Measurements from ENCODE around the gene IGSF21. TPM values are rescaled to one million over a fixed set of nuclear protein-coding genes. Genes with fewer than 3 reads are reported as not detected.

Gene IGSF21
- total RNA-seq, 1 experiment from 2014 or later = 5.2 TPM

DNA sequence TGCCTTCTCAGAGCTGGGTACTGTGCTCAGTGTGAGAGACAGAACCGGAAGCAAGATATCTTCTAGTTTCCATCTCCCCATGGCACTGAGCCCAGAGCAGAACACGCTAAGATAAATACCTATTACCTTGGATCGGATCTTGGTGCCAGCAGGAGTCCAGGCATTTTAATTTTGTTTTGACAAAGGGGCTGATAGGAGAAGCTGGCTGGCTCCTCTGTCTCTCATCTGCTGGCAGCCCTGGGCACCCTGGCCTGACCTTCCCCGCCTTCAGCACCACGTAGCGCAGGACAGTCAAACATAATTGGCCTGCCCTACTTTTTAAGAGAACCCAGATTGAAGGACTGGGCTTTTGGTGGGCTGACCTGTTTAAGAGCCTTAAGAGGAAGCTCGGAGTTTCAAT lies 212.5 kb downstream of the IGSF21 start:
- no peak overlapping the region for H3T11ph ChIP-seq (ENCODE audit: low read length)
- H2BK120ac ChIP-seq (ENCODE audit: low read depth, low read length, poor library complexity, severe bottlenecking) = no peak overlapping the region
- peaks cover 6 to 14% of the 10 kb centered on the region in 2 experiments for H3K4me1 Mint-ChIP-seq
- H3K27me3 Mint-ChIP-seq (ENCODE audit: low read depth) = peaks cover 20% of the 10 kb centered on the region
- no peak overlapping the region for H3K56ac ChIP-seq (ENCODE audit: insufficient read length, low read depth, low read length)
- H4K8ac ChIP-seq (replicated peaks; ENCODE audit: insufficient read length, low read depth, low read length) = no peak overlapping the region
- no peaks in the 10 kb centered on the region for H3K9me3 ChIP-seq (ENCODE audit: control insufficient read depth, low read depth, low read length)
- no CpG with 5 or more reads among the region's 7 CpGs for WGBS (ENCODE audit: extremely low coverage, insufficient read length, low lambda C conversion rate)
- no peaks in the 10 kb centered on the region for H3K23me2 ChIP-seq (ENCODE audit: insufficient read length, low read depth, low read length, poor library complexity, severe bottlenecking)
- no peaks in the 10 kb centered on the region for H3K79me1 ChIP-seq (ENCODE audit: insufficient read depth, low read depth, low read length, poor library complexity, severe bottlenecking)
- no peak overlapping the region for H2BK5ac ChIP-seq (ENCODE audit: insufficient read length, low read length)
- H3K9ac ChIP-seq (ENCODE audit: extremely low read depth, insufficient read length, low read length) = no peak overlapping the region
- no peak overlapping the region for H2BK20ac ChIP-seq (ENCODE audit: low read depth, low read length, poor library complexity, severe bottlenecking)
- peaks cover 6% of the 10 kb centered on the region for H3K4me1 ChIP-seq (ENCODE audit: insufficient read depth, low read length)
- no peak overlapping the region for H3K4ac ChIP-seq (ENCODE audit: low read depth, low read length)
- H3K14ac ChIP-seq (ENCODE audit: insufficient read depth, low read length) = no peak overlapping the region
- no peak overlapping the region for H4K91ac ChIP-seq (ENCODE audit: insufficient read length, low read depth, low read length)
- H2BK12ac ChIP-seq (ENCODE audit: insufficient read length, low read depth, low read length) = no peak overlapping the region
- no peak overlapping the region for H3K18ac ChIP-seq (ENCODE audit: insufficient read length, low read depth, low read length)
- no peak for DNase-seq
- H2AFZ ChIP-seq (ENCODE audit: low read length) = no peak overlapping the region
- no peaks in the 10 kb centered on the region for H3K9me3 Mint-ChIP-seq
- H2AK5ac ChIP-seq (ENCODE audit: insufficient read length, low read length) = no peak overlapping the region
- no peak overlapping the region for H2BK15ac ChIP-seq (ENCODE audit: low read depth, low read length)
- no peak overlapping the region for H3K4me2 ChIP-seq (ENCODE audit: insufficient read depth, insufficient read length, low read length)
- no peaks in the 10 kb centered on the region for H3K27me3 ChIP-seq (ENCODE audit: insufficient read depth, low read length)
- H3K4me3 Mint-ChIP-seq = no peak overlapping the region
- no peak for TF ChIP-seq CTCF (conservative IDR thresholded peaks at IDR 0.05)
- H3K27ac Mint-ChIP-seq = no peak overlapping the region
- no peak overlapping the region for H4K5ac ChIP-seq (ENCODE audit: insufficient read length, low read depth, low read length)
- H3K23ac ChIP-seq (ENCODE audit: insufficient read length, low read depth, low read length) = no peak overlapping the region
- no peaks in the 10 kb centered on the region for H4K20me1 ChIP-seq (ENCODE audit: control insufficient read depth, insufficient read depth, insufficient read length)
- H3K79me2 ChIP-seq (ENCODE audit: insufficient read depth, low read length) = no peaks in the 10 kb centered on the region
- H3K27ac ChIP-seq (ENCODE audit: insufficient read length, low read depth, low read length) = no peak overlapping the region
- H3K36me3 Mint-ChIP-seq (ENCODE audit: insufficient read depth in 1 of 3, low read depth in 3 of 3) = peaks cover 0 to 6% (median 5%) of the 10 kb centered on the region in 3 experiments; a peak in 3 of 7 replicates

Measured in H9 (cell line).